GM19025 (cell line): Measurements from ENCODE around the gene GALNT9.
"Not testable (repeated sequence)": the region's sequence is repeated elsewhere in the genome, so short reads cannot be mapped to it uniquely, and the experiment has no call there.

Experiments used
- ATAC-seq: cut with Tn5 transposase; IDR thresholded peaks from one replicate; pipeline ENCODE4 v1.9.1; 2021; ENCODE audit warnings: mild to moderate bottlenecking, low read depth, moderate library complexity; ENCODE audit not compliant: unreplicated experiment

Gene GALNT9

GRCh38 chr12:132153501-132154340, 175.7 kb downstream of the GALNT9 start:
- peak; percentile 75 for ATAC-seq

- ATAC-seq: no peak
Measured at GRCh38 chr12:132152953-132153352, 176.4 kb downstream of the GALNT9 start.

GRCh38 chr12:132152411-132152821, 177.0 kb downstream of the GALNT9 start:
- no peak for ATAC-seq

- ATAC-seq: no peak
Measured at GRCh38 chr12:132151766-132152410, 177.5 kb downstream of the GALNT9 start.

- ATAC-seq: no peak
Measured at GRCh38 chr12:132151145-132151765, 178.1 kb downstream of the GALNT9 start.

- no peak for ATAC-seq
Measured at GRCh38 chr12:132150780-132151144, 178.6 kb downstream of the GALNT9 start.

- not testable (repeated sequence) for ATAC-seq
Measured at GRCh38 chr12:132149526-132149925, 179.9 kb downstream of the GALNT9 start.

GRCh38 chr12:132148368-132149045, 180.9 kb downstream of the GALNT9 start:
- no peak for ATAC-seq

GRCh38 chr12:132147423-132148367, 181.7 kb downstream of the GALNT9 start:
- ATAC-seq: no peak

- no peak for ATAC-seq
Measured at GRCh38 chr12:132146772-132147422, 182.5 kb downstream of the GALNT9 start.
